ENCODE data around the gene IDH3A.

GRCh38 chr15:78170848-78171773 is 21.9 kb downstream of the IDH3A start:
- TF ChIP-seq POLR2A (IDR thresholded peaks at IDR 0.05), result no peak
- TF ChIP-seq CTCF (IDR thresholded peaks at IDR 0.05), result no peak
